IMR-90 (cell line): ENCODE measurements around the gene IMPG1.

Experiments used
- CEBPB ChIP-seq: IDR thresholded peaks from 2 replicates; pipeline ENCODE4 v1.6.1; 2012; ENCODE audit warnings: low read depth, low read length, improper control_type of control experiment
- CTCF ChIP-seq: conservative IDR thresholded peaks from 2 replicates; pipeline ENCODE4 v1.5.1; 2012; ENCODE audit warnings: mild to moderate bottlenecking, low read depth, low read length, improper control_type of control experiment
- POLR2A ChIP-seq: IDR thresholded peaks from 2 replicates; pipeline ENCODE4 v1.6.1; 2012; ENCODE audit warnings: mild to moderate bottlenecking, low read depth, low read length
- RAD21 ChIP-seq: IDR thresholded peaks from 2 replicates; pipeline ENCODE4 v1.6.1; 2012; ENCODE audit warnings: low read length, improper control_type of control experiment
- RCOR1 ChIP-seq: IDR thresholded peaks from 2 replicates; pipeline ENCODE4 v1.6.1; 2012; ENCODE audit warnings: mild to moderate bottlenecking, low read length, improper control_type of control experiment; ENCODE audit not compliant: insufficient replicate concordance
- SMC3 ChIP-seq: fragments of 150-350 bp; IDR thresholded peaks from 2 replicates; pipeline ENCODE4 v1.6.1; 2016; ENCODE audit warnings: low read depth, mild to moderate bottlenecking, antibody characterized with exemption, low read length, moderate library complexity
- USF2 ChIP-seq: fragments of 150-350 bp; IDR thresholded peaks from 2 replicates; pipeline ENCODE4 v1.6.1; 2017; ENCODE audit warnings: mild to moderate bottlenecking, antibody characterized with exemption, low read length, low read depth

DNA sequence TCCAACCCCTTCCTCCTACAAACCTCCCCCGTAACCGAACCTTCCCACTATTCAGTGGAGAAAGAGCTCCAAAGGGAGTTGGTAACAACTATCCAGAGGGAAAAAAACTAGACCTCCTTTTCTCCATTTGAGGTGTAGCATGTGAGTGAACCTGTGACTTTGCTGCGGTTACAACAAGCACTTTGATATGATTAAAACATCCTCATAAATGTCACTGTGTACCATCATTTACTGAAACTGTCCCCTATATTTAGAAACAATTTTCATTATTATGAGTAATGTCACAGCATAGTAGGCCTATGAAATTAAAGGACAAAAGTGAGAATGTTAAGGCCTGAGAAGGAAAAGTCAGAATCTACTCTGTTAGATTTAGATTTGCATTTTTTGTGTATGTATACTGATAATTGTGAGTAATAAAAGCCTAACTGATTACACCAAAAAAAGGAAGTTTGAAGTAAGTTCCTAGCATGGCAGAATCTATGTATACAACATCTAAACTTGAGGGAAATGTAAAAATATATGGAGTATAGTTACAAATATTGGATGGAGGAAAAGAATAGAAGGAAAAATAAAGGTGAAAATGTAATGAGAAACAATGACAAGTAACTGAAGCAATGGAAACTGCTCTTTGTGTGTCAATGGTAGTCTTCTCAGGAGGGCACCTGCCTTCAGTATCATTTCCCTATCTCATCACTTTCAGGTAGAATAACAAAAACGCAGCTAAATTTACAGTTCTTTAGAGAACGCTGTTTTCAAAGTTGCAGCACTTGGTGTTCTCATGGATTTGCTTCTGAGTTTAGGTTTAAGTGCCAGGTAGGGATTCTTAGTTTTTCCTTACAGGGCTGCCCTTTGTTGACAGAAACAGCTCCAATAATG is 145.9 kb downstream of the IMPG1 start:
- TF ChIP-seq SMC3: no peak
- TF ChIP-seq CTCF: no peak
- no peak for TF ChIP-seq POLR2A
- no peak for TF ChIP-seq CEBPB
- no peak for TF ChIP-seq RAD21
- no peak for TF ChIP-seq RCOR1
- no peak for TF ChIP-seq USF2
